HepG2 (cell line): ENCODE results near the gene SPRYD4. TPM values are rescaled to one million over a fixed set of nuclear protein-coding genes. Genes with fewer than 3 reads are reported as not detected.

Experiments used
- ATAC-seq: fragments of 200-7000 bp; cut with Tn5 transposase; 3 replicates; pipeline ENCODE4 v1.9.1; 2020; ENCODE audit warnings: mild to moderate bottlenecking, moderate library complexity
- BruUV-seq: library from RNA; stranded (reverse); fragments of 400-500 nt; replicated peaks from 2 replicates; lab custom pipeline; 2021; lab: Mats Ljungman, UMichigan
- CTCF ChIA-PET: fragments of 300-600 bp; formaldehyde crosslinking; extraction: SDS; loops from one replicate; lab custom pipeline; 2021; ENCODE audit warnings: low total read pairs, inconsistent platforms, low intra/inter-chr PET ratio; lab: Yijun Ruan, JAX
- POLR2A ChIA-PET: fragments of 350-600 bp; sonication (Branson Sonifier 250); formaldehyde crosslinking; loops from one replicate; lab custom pipeline; 2020; ENCODE audit warnings: antibody characterized with exemption, inconsistent platforms; lab: Yijun Ruan, JAX
- DNase-seq: peaks from one replicate; pipeline ENCODE4 v3.0.0-alpha.2; 2015; ENCODE audit warnings: low spot score
- FAIRE-seq: peaks from 3 replicates; lab custom pipeline; 2011; peaks lifted over from hg19 to GRCh38; lab: Jason Lieb, UNC
- H2AFZ ChIP-seq: one replicate; pipeline ENCODE4 v1.6.1; 2011; ENCODE audit warnings: low read length, inconsistent platforms
- H3K27ac ChIP-seq: fragments of 300-600 bp; 3 replicates; pipeline ENCODE4 v1.8.0; 2011; ENCODE audit warnings: mixed run types, mild to moderate bottlenecking, mixed read lengths, low read length, inconsistent platforms; ENCODE audit not compliant: insufficient read depth; ENCODE audit errors: extremely low read length
- H3K27me3 ChIP-seq, 2 experiments: fragments of 200-600 bp in 1 of 2; 2 replicates in 1 of 2; 3 replicates in 1 of 2; pipeline versions ENCODE4 v1.6.0 to v1.8.0; 2011; ENCODE audit warnings: low read length in 2 of 2, mild to moderate bottlenecking in 2 of 2, moderate library complexity in 2 of 2, inconsistent platforms in 1 of 2; ENCODE audit not compliant: insufficient read depth in 2 of 2, control insufficient read depth in 1 of 2
- H3K36me3 ChIP-seq, 2 experiments: fragments of 200-600 bp in 1 of 2; replicated peaks in 1 of 2; 2 replicates in 1 of 2; 3 replicates in 1 of 2; pipeline versions ENCODE4 v1.5.1 to v1.8.0; 2011; ENCODE audit warnings: low read length in 2 of 2, inconsistent platforms in 1 of 2; ENCODE audit not compliant: insufficient read depth in 2 of 2, control insufficient read depth in 1 of 2
- H3K4me1 ChIP-seq: 2 replicates; pipeline ENCODE4 v1.5.1; 2012; ENCODE audit warnings: low read length, inconsistent platforms; ENCODE audit not compliant: insufficient read depth
- H3K4me2 ChIP-seq: 2 replicates; pipeline ENCODE4 v1.6.0; 2011; ENCODE audit warnings: low read depth, low read length, inconsistent platforms
- H3K4me3 ChIP-seq, 3 experiments: fragments of 200-600 bp in 1 of 3; sonication (generic), shearing (Covaris generic) in 1 of 3; replicated peaks in 1 of 3; 2 replicates each; pipeline ENCODE4 v1.5.1; 2011 to 2016; ENCODE audit warnings: low read length in 3 of 3, inconsistent platforms in 2 of 3, low read depth in 2 of 3, mild to moderate bottlenecking in 2 of 3, control low read depth in 1 of 3, mixed read lengths in 1 of 3; ENCODE audit not compliant: insufficient read depth in 1 of 3
- H3K79me2 ChIP-seq: one replicate; pipeline ENCODE4 v1.6.1; 2011; ENCODE audit warnings: low read length, inconsistent platforms; ENCODE audit not compliant: insufficient read depth
- H3K9ac ChIP-seq: 2 replicates; pipeline ENCODE4 v1.6.0; 2011; ENCODE audit warnings: mild to moderate bottlenecking, low read depth, low read length, inconsistent platforms; ENCODE audit not compliant: insufficient read depth
- H3K9me3 ChIP-seq: 2 replicates; pipeline ENCODE4 v1.5.1; 2012; ENCODE audit warnings: mild to moderate bottlenecking, low read length
- H4K20me1 ChIP-seq: 2 replicates; pipeline ENCODE4 v1.6.0; 2011; ENCODE audit warnings: inconsistent platforms, mild to moderate bottlenecking, low read length, moderate library complexity; ENCODE audit not compliant: insufficient read depth
- ATRX ChIP-seq: sonication (generic); formaldehyde crosslinking; IDR thresholded peaks from 2 replicates; pipeline ENCODE4 v1.4.0; 2020; ENCODE audit warnings: missing genetic modification reagents, borderline replicate concordance
- FOXJ3 ChIP-seq: sonication (generic); formaldehyde crosslinking; IDR thresholded peaks from 2 replicates; pipeline ENCODE4 v1.4.0; 2020; ENCODE audit warnings: missing genetic modification reagents, mild to moderate bottlenecking, borderline replicate concordance
- HNF4A ChIP-seq: sonication (generic); formaldehyde crosslinking; IDR thresholded peaks from 2 replicates; pipeline ENCODE4 v1.4.0; 2020; ENCODE audit warnings: missing genetic modification reagents
- SNAPC5 ChIP-seq: sonication (generic); formaldehyde crosslinking; IDR thresholded peaks from 2 replicates; pipeline ENCODE4 v1.8.1; 2023; ENCODE audit warnings: mild to moderate bottlenecking, missing genetic modification reagents, borderline replicate concordance
- ZMYM4 ChIP-seq: sonication (generic); formaldehyde crosslinking; IDR thresholded peaks from 2 replicates; pipeline ENCODE4 v1.8.1; 2023; ENCODE audit warnings: mild to moderate bottlenecking, missing genetic modification reagents
- WGBS: methylation state at CpG from one replicate; pipeline ENCODE4 v1.1.6; 2017; ENCODE audit warnings: low lambda C conversion rate; 5-methylcytosine and 5-hydroxymethylcytosine counted together
- in situ Hi-C: cut with HindIII; loops from 2 replicates; pipeline ENCODE4 v1.10.0; 2017; ENCODE audit warnings: low pct_unique_long_range_greater_than_20kb; ENCODE audit not compliant: extremely low pct_ligation_motif_present
- intact Hi-C: fragments of 100-400 bp; cut with micrococcal nuclease; formaldehyde crosslinking; loops from one replicate; pipeline ENCODE4 v1.10.0; 2022; ENCODE audit not compliant: unreplicated experiment
- polyA plus RNA-seq, 8 experiments: library from polyadenylated mRNA; depleted of rRNA in 3 of 8; stranded (reverse) in 7 of 8; unstranded in 1 of 8; fragments of >200 nt; fragmentation: Illumina TruSeq in 4 of 8; extraction: Trizol in 4 of 8; gene quantifications; 2 replicates each; pipeline versions ENCODE4 v1.2.1 to v1.2.3, GENCODE V29; 2011 to 2016; ENCODE audit warnings: low read depth in 4 of 8, missing spikeins in 1 of 8, mixed read lengths in 1 of 8; ENCODE audit not compliant: insufficient read depth in 1 of 8
- total RNA-seq, 5 experiments: library from RNA; depleted of rRNA; stranded (reverse); fragments of >200 nt; fragmentation: Illumina TruSeq; extraction: Trizol; gene quantifications; 2 replicates each; pipeline ENCODE4 v1.2.3, GENCODE V29; 2016; ENCODE audit warnings: low read depth in 1 of 5
- TF ChIP-seq, protein P1 (sequence below): sonication (generic); formaldehyde crosslinking; IDR thresholded peaks from 2 replicates; pipeline ENCODE4 v1.5.0; 2020; ENCODE audit warnings: mild to moderate bottlenecking, missing genetic modification reagents, borderline replicate concordance
- TF ChIP-seq, protein P2 (sequence below): sonication (generic); formaldehyde crosslinking; IDR thresholded peaks from 2 replicates; pipeline ENCODE4 v1.4.0; 2020; ENCODE audit warnings: missing genetic modification reagents, low read depth, mild to moderate bottlenecking, borderline replicate concordance

The SPRYD4 gene
- total and polyA plus RNA-seq, 2 of the 13 experiments (the other 11 are each of a cell fraction or from before 2014, with no cell fraction given): 3.9 to 4.5 TPM

GRCh38 chr12:56425940-56426438 is 42.4 kb upstream of the SPRYD4 start:
- BruUV-seq: no TSS peak
- 67% methylated on average over 3 of the region's 3 CpGs for WGBS

GRCh38 chr12:56431288-56431687 is 37.1 kb upstream of the SPRYD4 start:
- WGBS: 99% methylated on average over 11 of the region's 11 CpGs
- Histone ChIP-seq H3K79me2 (peaks cover under 1% of the 10 kb centered on the region), H3K27me3 (no peaks in the 10 kb centered on the region), H3K9ac (no peak overlapping the region), H3K4me3 (no peak overlapping the region), H3K36me3 (peaks cover 13 to 55% of the 10 kb centered on the region in 2 experiments; a peak in 4 of 5 replicates), H3K9me3 (no peaks in the 10 kb centered on the region), H4K20me1 (no peaks in the 10 kb centered on the region), H3K4me2 (no peak overlapping the region), H2AFZ (no peak overlapping the region), H3K4me1 (no peaks in the 10 kb centered on the region), H3K27ac (no peak overlapping the region)
- DNase-seq (no peak), ATAC-seq (no peak), FAIRE-seq (no peak)
- ChIA-PET CTCF (no interaction called here), POLR2A (no interaction called here)
- in situ Hi-C loops (no loop called here), intact Hi-C loops (no loop called here)
- BruUV-seq: no TSS peak
- no peak for TF ChIP-seq SNAPC5 (CRISPR knock-in tag)
- TF ChIP-seq, protein P1, sequence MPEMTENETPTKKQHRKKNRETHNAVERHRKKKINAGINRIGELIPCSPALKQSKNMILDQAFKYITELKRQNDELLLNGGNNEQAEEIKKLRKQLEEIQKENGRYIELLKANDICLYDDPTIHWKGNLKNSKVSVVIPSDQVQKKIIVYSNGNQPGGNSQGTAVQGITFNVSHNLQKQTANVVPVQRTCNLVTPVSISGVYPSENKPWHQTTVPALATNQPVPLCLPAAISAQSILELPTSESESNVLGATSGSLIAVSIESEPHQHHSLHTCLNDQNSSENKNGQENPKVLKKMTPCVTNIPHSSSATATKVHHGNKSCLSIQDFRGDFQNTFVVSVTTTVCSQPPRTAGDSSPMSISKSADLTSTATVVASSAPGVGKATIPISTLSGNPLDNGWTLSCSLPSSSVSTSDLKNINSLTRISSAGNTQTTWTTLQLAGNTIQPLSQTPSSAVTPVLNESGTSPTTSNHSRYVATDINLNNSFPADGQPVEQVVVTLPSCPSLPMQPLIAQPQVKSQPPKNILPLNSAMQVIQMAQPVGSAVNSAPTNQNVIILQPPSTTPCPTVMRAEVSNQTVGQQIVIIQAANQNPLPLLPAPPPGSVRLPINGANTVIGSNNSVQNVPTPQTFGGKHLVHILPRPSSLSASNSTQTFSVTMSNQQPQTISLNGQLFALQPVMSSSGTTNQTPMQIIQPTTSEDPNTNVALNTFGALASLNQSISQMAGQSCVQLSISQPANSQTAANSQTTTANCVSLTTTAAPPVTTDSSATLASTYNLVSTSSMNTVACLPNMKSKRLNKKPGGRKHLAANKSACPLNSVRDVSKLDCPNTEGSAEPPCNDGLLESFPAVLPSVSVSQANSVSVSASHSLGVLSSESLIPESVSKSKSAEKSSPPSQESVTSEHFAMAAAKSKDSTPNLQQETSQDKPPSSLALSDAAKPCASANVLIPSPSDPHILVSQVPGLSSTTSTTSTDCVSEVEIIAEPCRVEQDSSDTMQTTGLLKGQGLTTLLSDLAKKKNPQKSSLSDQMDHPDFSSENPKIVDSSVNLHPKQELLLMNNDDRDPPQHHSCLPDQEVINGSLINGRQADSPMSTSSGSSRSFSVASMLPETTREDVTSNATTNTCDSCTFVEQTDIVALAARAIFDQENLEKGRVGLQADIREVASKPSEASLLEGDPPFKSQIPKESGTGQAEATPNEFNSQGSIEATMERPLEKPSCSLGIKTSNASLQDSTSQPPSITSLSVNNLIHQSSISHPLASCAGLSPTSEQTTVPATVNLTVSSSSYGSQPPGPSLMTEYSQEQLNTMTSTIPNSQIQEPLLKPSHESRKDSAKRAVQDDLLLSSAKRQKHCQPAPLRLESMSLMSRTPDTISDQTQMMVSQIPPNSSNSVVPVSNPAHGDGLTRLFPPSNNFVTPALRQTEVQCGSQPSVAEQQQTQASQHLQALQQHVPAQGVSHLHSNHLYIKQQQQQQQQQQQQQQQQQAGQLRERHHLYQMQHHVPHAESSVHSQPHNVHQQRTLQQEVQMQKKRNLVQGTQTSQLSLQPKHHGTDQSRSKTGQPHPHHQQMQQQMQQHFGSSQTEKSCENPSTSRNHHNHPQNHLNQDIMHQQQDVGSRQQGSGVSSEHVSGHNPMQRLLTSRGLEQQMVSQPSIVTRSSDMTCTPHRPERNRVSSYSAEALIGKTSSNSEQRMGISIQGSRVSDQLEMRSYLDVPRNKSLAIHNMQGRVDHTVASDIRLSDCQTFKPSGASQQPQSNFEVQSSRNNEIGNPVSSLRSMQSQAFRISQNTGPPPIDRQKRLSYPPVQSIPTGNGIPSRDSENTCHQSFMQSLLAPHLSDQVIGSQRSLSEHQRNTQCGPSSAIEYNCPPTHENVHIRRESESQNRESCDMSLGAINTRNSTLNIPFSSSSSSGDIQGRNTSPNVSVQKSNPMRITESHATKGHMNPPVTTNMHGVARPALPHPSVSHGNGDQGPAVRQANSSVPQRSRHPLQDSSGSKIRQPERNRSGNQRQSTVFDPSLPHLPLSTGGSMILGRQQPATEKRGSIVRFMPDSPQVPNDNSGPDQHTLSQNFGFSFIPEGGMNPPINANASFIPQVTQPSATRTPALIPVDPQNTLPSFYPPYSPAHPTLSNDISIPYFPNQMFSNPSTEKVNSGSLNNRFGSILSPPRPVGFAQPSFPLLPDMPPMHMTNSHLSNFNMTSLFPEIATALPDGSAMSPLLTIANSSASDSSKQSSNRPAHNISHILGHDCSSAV (CRISPR knock-in tag): no peak
- TF ChIP-seq HNF4A: no peak
- no peak for TF ChIP-seq FOXJ3

More at GRCh38 chr12:56425940-56426438, 42.4 kb upstream of the SPRYD4 start:
- Histone ChIP-seq H3K9me3 (no peaks in the 10 kb centered on the region), H3K27me3 (no peaks in the 10 kb centered on the region), H3K9ac (no peak overlapping the region), H3K36me3 (peaks cover 11 to 71% of the 10 kb centered on the region in 2 experiments), H3K27ac (no peak overlapping the region), H3K4me2 (no peak overlapping the region), H3K4me3 (no peak overlapping the region)
- CTCF ChIA-PET: no interaction called here
- intact Hi-C loops (no loop called here), in situ Hi-C loops (no loop called here)
- ATAC-seq: no peak
- TF ChIP-seq ZMYM4 (CRISPR knock-in tag): no peak
- TF ChIP-seq, protein P2, sequence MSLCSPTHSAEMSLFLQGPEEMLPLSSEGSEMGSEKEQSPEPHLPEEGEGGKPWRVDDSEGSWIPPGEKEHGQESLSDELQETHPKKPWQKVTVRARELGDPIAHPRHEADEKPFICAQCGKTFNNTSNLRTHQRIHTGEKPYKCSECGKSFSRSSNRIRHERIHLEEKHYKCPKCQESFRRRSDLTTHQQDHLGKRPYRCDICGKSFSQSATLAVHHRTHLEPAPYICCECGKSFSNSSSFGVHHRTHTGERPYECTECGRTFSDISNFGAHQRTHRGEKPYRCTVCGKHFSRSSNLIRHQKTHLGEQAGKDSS (CRISPR knock-in tag): no peak
- TF ChIP-seq ATRX (CRISPR knock-in tag): no peak
- TF ChIP-seq, all 625 proteins: peak for 0
- H2AFZ ChIP-seq: no peak overlapping the region
- FAIRE-seq: no peak
- H4K20me1 ChIP-seq: no peaks in the 10 kb centered on the region
- H3K4me1 ChIP-seq: no peaks in the 10 kb centered on the region
- H3K79me2 ChIP-seq: no peaks in the 10 kb centered on the region
- no peak for DNase-seq
- POLR2A ChIA-PET: interaction anchor here (0.6 kb wide), 1 partner anchor 84 kb away, joined by 3 read pairs; no protein-coding TSS in a partner anchor
